AML-193 (cell line): Measurements from ENCODE around the gene PDXP.
"Not testable (repeated sequence)": the region's sequence is repeated elsewhere in the genome, so short reads cannot be mapped to it uniquely, and the experiment has no call there.

Experiments
- DNase-seq, 2 experiments: peaks; one replicate each; lab custom pipeline; 2025; lab: John Stamatoyannopoulos, UW

Gene PDXP

GRCh38 chr22:37647317-37647716 lies 11.2 kb upstream of the PDXP start:
- DNase-seq = no peak

- DNase-seq = no peak
Observed at GRCh38 chr22:37647928-37648327, 10.6 kb upstream of the PDXP start.

GRCh38 chr22:37650463-37651136 lies 7.9 kb upstream of the PDXP start:
- DNase-seq = no peak

GRCh38 chr22:37654563-37655251 lies 3.8 kb upstream of the PDXP start:
- no peak for DNase-seq

- no peak for DNase-seq
Observed at GRCh38 chr22:37655252-37655563, 3.3 kb upstream of the PDXP start.

GRCh38 chr22:37656583-37656982 lies 1.9 kb upstream of the PDXP start:
- DNase-seq = not testable (repeated sequence)

GRCh38 chr22:37657590-37658132 lies 862 bp upstream of the PDXP start:
- DNase-seq = no peak

GRCh38 chr22:37659066-37659896 lies 758 bp downstream of the PDXP start:
- no peak for DNase-seq

- DNase-seq = no peak
Observed at GRCh38 chr22:37659897-37660708, 1.6 kb downstream of the PDXP start.

- no peak for DNase-seq
Observed at GRCh38 chr22:37660709-37661045, 2.2 kb downstream of the PDXP start.

- DNase-seq = peak; percentile 30 to 31
Observed at GRCh38 chr22:37661160-37661924, 2.8 kb downstream of the PDXP start.

GRCh38 chr22:37662039-37662438 lies 3.5 kb downstream of the PDXP start:
- DNase-seq = no peak

- no peak for DNase-seq
Observed at GRCh38 chr22:37663521-37664140, 5.1 kb downstream of the PDXP start.

GRCh38 chr22:37664249-37665101 lies 6.0 kb downstream of the PDXP start:
- no peak for DNase-seq

- no peak for DNase-seq
Observed at GRCh38 chr22:37665487-37665886, 7.0 kb downstream of the PDXP start.

GRCh38 chr22:37669586-37669985 lies 11.1 kb downstream of the PDXP start:
- DNase-seq = no peak

- no peak for DNase-seq
Observed at GRCh38 chr22:37672206-37672919, 13.8 kb downstream of the PDXP start.

- DNase-seq = no peak
Observed at GRCh38 chr22:37672920-37673455, 14.5 kb downstream of the PDXP start.

GRCh38 chr22:37674248-37674647 lies 15.7 kb downstream of the PDXP start:
- DNase-seq = no peak
